ENCODE measurements around the gene LAMB3.

Gene LAMB3

GRCh38 chr1:209597499-209597898 lies 54.7 kb downstream of the LAMB3 start:
- DNase-seq (ENCODE audit: low read depth), result no peak
- H3K4me3 ChIP-seq (ENCODE audit: low read depth, low read length), result no peak overlapping the region
- TF ChIP-seq CTCF (IDR thresholded peaks at IDR 0.05; ENCODE audit: low read depth, low read length, missing control alignments), result no peak

GRCh38 chr1:209595599-209596285 lies 56.5 kb downstream of the LAMB3 start:
- DNase-seq (ENCODE audit: low read depth), result no peak
- TF ChIP-seq CTCF (IDR thresholded peaks at IDR 0.05; ENCODE audit: low read depth, low read length, missing control alignments), result no peak
- no peak overlapping the region for H3K4me3 ChIP-seq (ENCODE audit: low read depth, low read length)

- no peak overlapping the region for H3K4me3 ChIP-seq (ENCODE audit: low read depth, low read length)
- no peak for TF ChIP-seq CTCF (IDR thresholded peaks at IDR 0.05; ENCODE audit: low read depth, low read length, missing control alignments)
- no peak for DNase-seq (ENCODE audit: low read depth)
These were observed 57.2 kb downstream of the LAMB3 start for GRCh38 chr1:209595028-209595427.

- TF ChIP-seq CTCF (IDR thresholded peaks at IDR 0.05; ENCODE audit: low read depth, low read length, missing control alignments), result no peak
- no peak overlapping the region for H3K4me3 ChIP-seq (ENCODE audit: low read depth, low read length)
- DNase-seq (ENCODE audit: low read depth), result no peak
These were observed 57.8 kb downstream of the LAMB3 start for GRCh38 chr1:209594440-209594839.

- TF ChIP-seq CTCF (IDR thresholded peaks at IDR 0.05; ENCODE audit: low read depth, low read length, missing control alignments), result no peak
- no peak for DNase-seq (ENCODE audit: low read depth)
- H3K4me3 ChIP-seq (ENCODE audit: low read depth, low read length), result no peak overlapping the region
These were observed 58.5 kb downstream of the LAMB3 start for GRCh38 chr1:209593747-209594146.

- no peak overlapping the region for H3K4me3 ChIP-seq (ENCODE audit: low read depth, low read length)
- no peak for DNase-seq (ENCODE audit: low read depth)
- TF ChIP-seq CTCF (IDR thresholded peaks at IDR 0.05; ENCODE audit: low read depth, low read length, missing control alignments), result no peak
These were observed 61.8 kb downstream of the LAMB3 start for GRCh38 chr1:209590405-209590804.

GRCh38 chr1:209589863-209590262 lies 62.4 kb downstream of the LAMB3 start:
- no peak overlapping the region for H3K4me3 ChIP-seq (ENCODE audit: low read depth, low read length)
- no peak for DNase-seq (ENCODE audit: low read depth)
- no peak for TF ChIP-seq CTCF (IDR thresholded peaks at IDR 0.05; ENCODE audit: low read depth, low read length, missing control alignments)

All from GM12864 (cell line).